Measurements from ENCODE around the gene CCDC97.

DNA sequence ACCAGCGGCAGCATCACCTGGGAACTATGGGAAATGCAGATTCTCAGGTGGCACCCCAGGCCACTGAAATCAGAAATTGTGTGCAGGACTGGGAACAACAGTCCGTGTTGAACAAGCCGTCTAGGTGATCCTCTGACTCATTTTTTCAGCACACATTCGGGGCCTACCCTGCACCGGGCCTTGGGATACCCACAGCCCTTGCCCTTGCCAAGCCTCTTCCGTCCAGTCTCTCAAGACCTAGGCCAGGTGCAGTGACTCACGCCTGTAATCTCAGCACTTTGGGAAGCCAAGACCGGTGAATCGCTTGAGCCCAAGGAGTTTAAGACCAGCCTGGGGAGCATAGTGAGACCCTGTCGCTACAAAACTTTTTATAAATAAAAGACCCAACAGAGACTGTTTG, 25.5 kb downstream of the CCDC97 start:
- TF ChIP-seq, protein P1, sequence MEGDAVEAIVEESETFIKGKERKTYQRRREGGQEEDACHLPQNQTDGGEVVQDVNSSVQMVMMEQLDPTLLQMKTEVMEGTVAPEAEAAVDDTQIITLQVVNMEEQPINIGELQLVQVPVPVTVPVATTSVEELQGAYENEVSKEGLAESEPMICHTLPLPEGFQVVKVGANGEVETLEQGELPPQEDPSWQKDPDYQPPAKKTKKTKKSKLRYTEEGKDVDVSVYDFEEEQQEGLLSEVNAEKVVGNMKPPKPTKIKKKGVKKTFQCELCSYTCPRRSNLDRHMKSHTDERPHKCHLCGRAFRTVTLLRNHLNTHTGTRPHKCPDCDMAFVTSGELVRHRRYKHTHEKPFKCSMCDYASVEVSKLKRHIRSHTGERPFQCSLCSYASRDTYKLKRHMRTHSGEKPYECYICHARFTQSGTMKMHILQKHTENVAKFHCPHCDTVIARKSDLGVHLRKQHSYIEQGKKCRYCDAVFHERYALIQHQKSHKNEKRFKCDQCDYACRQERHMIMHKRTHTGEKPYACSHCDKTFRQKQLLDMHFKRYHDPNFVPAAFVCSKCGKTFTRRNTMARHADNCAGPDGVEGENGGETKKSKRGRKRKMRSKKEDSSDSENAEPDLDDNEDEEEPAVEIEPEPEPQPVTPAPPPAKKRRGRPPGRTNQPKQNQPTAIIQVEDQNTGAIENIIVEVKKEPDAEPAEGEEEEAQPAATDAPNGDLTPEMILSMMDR (conservative IDR thresholded peaks at IDR 0.05; ENCODE audit: low read length) = no peak
- no peak for TF ChIP-seq EZH2phosphoT487 (IDR thresholded peaks at IDR 0.05; ENCODE audit: borderline replicate concordance)

Measured in Loucy (cell line).